ENCODE data around the gene IL21R.
A peak's percentile ranks its signal among the peaks of the same experiment; 100 is the strongest.

- TF ChIP-seq POLR2A (IDR thresholded peaks at IDR 0.05; ENCODE audit: low read depth, low read length) (no peak), MYC (IDR thresholded peaks at IDR 0.05; ENCODE audit: low read depth, low read length) (no peak), FOS (IDR thresholded peaks at IDR 0.05; ENCODE audit: borderline replicate concordance, insufficient read depth, low read length) (peak; percentile 96), JUN (IDR thresholded peaks at IDR 0.05; ENCODE audit: borderline replicate concordance, insufficient read depth, insufficient read length, low read depth) (peak; percentile 75), CTCF (IDR thresholded peaks at IDR 0.05; ENCODE audit: extremely low read depth in 1 of 2, insufficient read depth in 1 of 2, low read depth in 1 of 2, low read length in 2 of 2) (no peak), MAX (IDR thresholded peaks at IDR 0.05; ENCODE audit: insufficient read depth, insufficient read length) (no peak), POLR2AphosphoS5 (IDR thresholded peaks at IDR 0.05; ENCODE audit: insufficient read depth, low read depth, low read length) (peak; percentile 65)
Measured at GRCh38 chr16:27475561-27475960, 73.6 kb downstream of the IL21R start.
